Tibial nerve (tissue), 3 donors: ENCODE results near the gene CFAP65.

Experiments used
- POLR2A ChIP-seq, 2 donors: fragments of 450-650 bp; IDR thresholded peaks; one replicate each; pipeline ENCODE4 v1.6.1; 2017; ENCODE audit warnings: antibody characterized with exemption in 2 of 2, mild to moderate bottlenecking in 2 of 2, moderate library complexity in 2 of 2
- TF ChIP-seq, protein P1 (sequence below), 5 experiments: fragments of 200-600 bp in 3 of 5; fragments of 450-650 bp in 2 of 5; sonication (generic) in 3 of 5; IDR thresholded peaks; one replicate each; pipeline ENCODE4 v1.5.1; 2016 to 2019; ENCODE audit warnings: antibody characterized with exemption in 5 of 5, mild to moderate bottlenecking in 3 of 5, moderate library complexity in 2 of 5

DNA sequence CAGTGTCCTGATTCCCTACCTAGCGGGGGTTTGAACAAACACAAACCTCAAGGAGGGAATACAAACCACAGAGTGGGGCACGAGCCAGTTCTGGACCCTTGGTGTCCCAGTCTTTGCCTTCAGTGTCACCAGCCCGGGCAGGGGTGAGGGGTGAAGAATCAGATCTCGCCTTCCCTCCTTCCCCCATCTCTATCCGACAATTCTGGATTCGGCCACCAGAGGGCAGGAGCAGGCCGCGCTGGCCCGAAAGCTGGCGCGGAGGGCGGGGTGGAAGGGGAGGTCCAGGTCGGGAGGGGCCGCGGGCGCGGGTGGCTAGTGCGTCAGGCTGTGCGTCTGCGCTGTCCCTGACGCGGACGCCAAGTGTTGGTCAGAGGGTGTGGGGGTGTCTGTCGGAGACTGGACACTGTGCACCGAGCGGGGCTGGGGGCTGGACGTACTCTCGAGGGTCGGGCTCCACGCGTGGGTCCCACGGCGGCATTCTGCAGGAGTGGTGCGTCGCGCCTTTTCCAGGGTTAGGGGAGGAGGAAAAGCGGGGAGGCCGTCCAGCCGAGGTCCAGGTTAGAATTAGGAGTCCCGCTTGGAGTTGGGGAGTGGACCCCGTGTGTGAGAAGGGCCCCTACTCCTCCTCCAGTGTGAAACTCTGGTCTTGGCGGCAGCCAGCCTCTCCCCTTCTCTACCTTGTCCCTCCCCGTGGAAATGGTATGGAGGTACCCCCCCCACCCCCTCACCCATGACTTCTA is 45.2 kb downstream of the CFAP65 start:
- TF ChIP-seq, protein P1, sequence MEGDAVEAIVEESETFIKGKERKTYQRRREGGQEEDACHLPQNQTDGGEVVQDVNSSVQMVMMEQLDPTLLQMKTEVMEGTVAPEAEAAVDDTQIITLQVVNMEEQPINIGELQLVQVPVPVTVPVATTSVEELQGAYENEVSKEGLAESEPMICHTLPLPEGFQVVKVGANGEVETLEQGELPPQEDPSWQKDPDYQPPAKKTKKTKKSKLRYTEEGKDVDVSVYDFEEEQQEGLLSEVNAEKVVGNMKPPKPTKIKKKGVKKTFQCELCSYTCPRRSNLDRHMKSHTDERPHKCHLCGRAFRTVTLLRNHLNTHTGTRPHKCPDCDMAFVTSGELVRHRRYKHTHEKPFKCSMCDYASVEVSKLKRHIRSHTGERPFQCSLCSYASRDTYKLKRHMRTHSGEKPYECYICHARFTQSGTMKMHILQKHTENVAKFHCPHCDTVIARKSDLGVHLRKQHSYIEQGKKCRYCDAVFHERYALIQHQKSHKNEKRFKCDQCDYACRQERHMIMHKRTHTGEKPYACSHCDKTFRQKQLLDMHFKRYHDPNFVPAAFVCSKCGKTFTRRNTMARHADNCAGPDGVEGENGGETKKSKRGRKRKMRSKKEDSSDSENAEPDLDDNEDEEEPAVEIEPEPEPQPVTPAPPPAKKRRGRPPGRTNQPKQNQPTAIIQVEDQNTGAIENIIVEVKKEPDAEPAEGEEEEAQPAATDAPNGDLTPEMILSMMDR (IDR thresholded peaks at IDR 0.05), result peak; percentile 83 to 95 (median 89)
- peak in 1 of 2 donors; percentile 68 for TF ChIP-seq POLR2A (IDR thresholded peaks at IDR 0.05)
